ENCODE results near the gene M1AP.

GRCh38 chr2:74534411-74534810, 113.7 kb downstream of the M1AP start:
- TF ChIP-seq CTCF (IDR thresholded peaks at IDR 0.05) (no peak), POLR2A (IDR thresholded peaks at IDR 0.05) (no peak)

Measured in thyroid gland (tissue), 4 donors.